Hepatocyte (in vitro differentiated cells): ENCODE data around the gene IL21R. TPM values are rescaled to one million over a fixed set of nuclear protein-coding genes. Genes with fewer than 3 reads are reported as not detected.
"Not testable (repeated sequence)": the region's sequence is repeated elsewhere in the genome, so short reads cannot be mapped to it uniquely, and the experiment has no call there.

ENCODE experiments used
- DNase-seq: peaks from one replicate; pipeline ENCODE4 v3.0.0-alpha.2; 2016; ENCODE audit warnings: low spot score
- H2AFZ ChIP-seq: fragments of 200-600 bp; sonication (generic); 2 replicates; pipeline ENCODE4 v1.6.0; 2016; ENCODE audit warnings: antibody characterized with exemption, mild to moderate bottlenecking
- H3K27ac ChIP-seq: fragments of 200-600 bp; sonication (generic); 2 replicates; pipeline ENCODE4 v1.5.1; 2016; ENCODE audit warnings: mild to moderate bottlenecking
- H3K27me3 ChIP-seq: fragments of 200-600 bp; sonication (generic); 2 replicates; pipeline ENCODE4 v1.6.1; 2016
- H3K36me3 ChIP-seq: fragments of 200-600 bp; sonication (generic); replicated peaks from 2 replicates; pipeline ENCODE4 v1.5.1; 2016; ENCODE audit warnings: low read depth; ENCODE audit not compliant: insufficient read depth
- H3K4me1 ChIP-seq: fragments of 200-600 bp; sonication (generic); 2 replicates; pipeline ENCODE4 v1.5.1; 2016; ENCODE audit warnings: mild to moderate bottlenecking, moderate library complexity; ENCODE audit not compliant: insufficient read depth
- H3K4me2 ChIP-seq: fragments of 200-600 bp; sonication (generic); 2 replicates; pipeline ENCODE4 v1.6.0; 2016
- H3K4me3 ChIP-seq: fragments of 200-600 bp; sonication (generic); 2 replicates; pipeline ENCODE4 v1.5.1; 2016; ENCODE audit warnings: mild to moderate bottlenecking
- H3K79me2 ChIP-seq: fragments of 200-600 bp; sonication (generic); 2 replicates; pipeline ENCODE4 v1.6.0; 2017; ENCODE audit warnings: mild to moderate bottlenecking
- H3K9me2 ChIP-seq: fragments of 200-600 bp; sonication (generic); replicated peaks from 2 replicates; pipeline ENCODE4 v1.6.0; 2017; ENCODE audit warnings: mild to moderate bottlenecking; ENCODE audit not compliant: insufficient read depth
- H3K9me3 ChIP-seq: fragments of 200-600 bp; sonication (generic); 2 replicates; pipeline ENCODE4 v1.5.1; 2016; ENCODE audit warnings: low read depth, mild to moderate bottlenecking
- H4K20me1 ChIP-seq: fragments of 200-600 bp; sonication (generic); 2 replicates; pipeline ENCODE4 v1.6.0; 2016; ENCODE audit warnings: mild to moderate bottlenecking; ENCODE audit not compliant: insufficient read depth, poor library complexity, severe bottlenecking
- CTCF ChIP-seq: fragments of 200-600 bp; sonication (generic); IDR thresholded peaks from 2 replicates; pipeline ENCODE4 v1.5.1; 2016; ENCODE audit warnings: antibody characterized with exemption, mild to moderate bottlenecking; ENCODE audit not compliant: poor library complexity
- EZH2 ChIP-seq: fragments of 200-600 bp; sonication (generic); IDR thresholded peaks from 2 replicates; pipeline ENCODE4 v1.6.1; 2016; ENCODE audit warnings: antibody characterized with exemption, mild to moderate bottlenecking, borderline replicate concordance
- EZH2phosphoT487 ChIP-seq: fragments of 200-600 bp; sonication (generic); IDR thresholded peaks from one replicate; pipeline ENCODE4 v1.6.1; 2018; ENCODE audit warnings: antibody characterized with exemption, mild to moderate bottlenecking, low read depth, moderate library complexity; ENCODE audit not compliant: unreplicated experiment, severe bottlenecking
- WGBS: methylation state at CpG from one replicate; pipeline ENCODE4 v1.1.6; 2016; ENCODE audit warnings: low lambda C conversion rate; ENCODE audit errors: missing lambda C conversion rate; 5-methylcytosine and 5-hydroxymethylcytosine counted together
- polyA plus RNA-seq: library from polyadenylated mRNA; unstranded; fragments of >200 nt; fragmentation: Nextera tagmentation; extraction: Ambion mirVana; gene quantifications from 2 replicates; pipeline ENCODE4 v1.2.1, GENCODE V29; 2016
- total RNA-seq: library from RNA; depleted of rRNA; stranded (reverse); fragments of >200 nt; gene quantifications from 2 replicates; pipeline ENCODE4 v1.2.3, GENCODE V29; 2014

IL21R gene
- total and polyA plus RNA-seq, 2 experiments from 2014 or later: 0.10 TPM; not detected in 1

DNA sequence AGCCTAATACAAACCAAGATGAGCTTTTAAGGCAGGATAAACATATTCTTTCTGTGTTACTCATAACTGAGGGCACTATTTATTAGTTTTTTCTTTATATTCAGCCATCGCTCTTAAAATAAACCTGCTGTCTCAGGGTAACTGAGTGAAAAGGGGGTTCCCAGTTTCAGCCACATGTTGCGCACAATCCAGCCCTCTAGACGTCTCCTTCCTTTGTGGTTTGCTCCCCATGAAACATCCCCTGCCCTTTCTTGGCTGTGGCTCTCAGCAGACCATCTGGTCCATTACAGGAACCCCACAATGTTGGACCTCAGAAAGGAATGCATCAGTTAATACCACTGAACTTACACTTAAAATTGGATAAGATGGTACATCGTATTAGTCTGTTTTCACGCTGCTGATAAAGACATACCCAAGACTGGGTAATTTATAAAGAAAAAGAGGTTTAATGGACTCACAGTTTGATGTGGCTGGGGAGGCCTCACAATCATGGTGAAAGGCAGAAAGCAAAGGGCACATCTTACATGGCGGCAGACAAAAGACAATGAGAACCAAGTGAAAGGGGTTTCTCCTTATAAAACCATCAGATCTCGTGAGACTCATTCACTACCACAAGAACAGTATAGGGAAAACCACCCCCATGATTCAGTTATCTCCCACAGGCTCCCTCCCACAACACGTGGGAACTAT is 12.6 kb upstream of the IL21R start:
- H3K4me2 ChIP-seq: no peak overlapping the region
- H3K9me2 ChIP-seq: no peaks in the 10 kb centered on the region
- H3K9me3 ChIP-seq: no peaks in the 10 kb centered on the region
- no peaks in the 10 kb centered on the region for H3K36me3 ChIP-seq
- H3K4me1 ChIP-seq: no peaks in the 10 kb centered on the region
- WGBS: 90% methylated on average over 8 of the region's 8 CpGs
- H3K79me2 ChIP-seq: no peaks in the 10 kb centered on the region
- no peak overlapping the region for H2AFZ ChIP-seq
- TF ChIP-seq CTCF (no peak), EZH2 (no peak), EZH2phosphoT487 (no peak)
- no peak overlapping the region for H3K4me3 ChIP-seq
- no peaks in the 10 kb centered on the region for H4K20me1 ChIP-seq
- H3K27me3 ChIP-seq: no peaks in the 10 kb centered on the region
- DNase-seq: no peak
- H3K27ac ChIP-seq: no peak overlapping the region

- Histone ChIP-seq H3K27ac (no peak overlapping the region), H3K4me3 (no peak overlapping the region), H3K4me1 (no peaks in the 10 kb centered on the region), H2AFZ (no peak overlapping the region), H3K36me3 (no peaks in the 10 kb centered on the region), H3K27me3 (no peaks in the 10 kb centered on the region), H4K20me1 (no peaks in the 10 kb centered on the region), H3K4me2 (no peak overlapping the region), H3K9me3 (no peaks in the 10 kb centered on the region), H3K9me2 (no peaks in the 10 kb centered on the region), H3K79me2 (no peaks in the 10 kb centered on the region)
- no peak for DNase-seq
- TF ChIP-seq EZH2phosphoT487 (no peak), EZH2 (no peak), CTCF (no peak)
Observed at GRCh38 chr16:27390151-27390550, 11.8 kb upstream of the IL21R start.

GRCh38 chr16:27392671-27393070 is 9.3 kb upstream of the IL21R start:
- H3K27ac ChIP-seq: no peak overlapping the region
- no peak for DNase-seq
- TF ChIP-seq CTCF (no peak), EZH2phosphoT487 (no peak), EZH2 (no peak)
- no peaks in the 10 kb centered on the region for H3K9me2 ChIP-seq
- no peak overlapping the region for H3K4me3 ChIP-seq
- no peaks in the 10 kb centered on the region for H3K9me3 ChIP-seq
- H3K79me2 ChIP-seq: no peaks in the 10 kb centered on the region
- H3K36me3 ChIP-seq: no peaks in the 10 kb centered on the region
- H3K4me2 ChIP-seq: no peak overlapping the region
- WGBS: 82% methylated on average over 1 of the region's 1 CpG
- no peaks in the 10 kb centered on the region for H3K4me1 ChIP-seq
- H2AFZ ChIP-seq: no peak overlapping the region
- no peaks in the 10 kb centered on the region for H4K20me1 ChIP-seq
- H3K27me3 ChIP-seq: no peaks in the 10 kb centered on the region

DNA sequence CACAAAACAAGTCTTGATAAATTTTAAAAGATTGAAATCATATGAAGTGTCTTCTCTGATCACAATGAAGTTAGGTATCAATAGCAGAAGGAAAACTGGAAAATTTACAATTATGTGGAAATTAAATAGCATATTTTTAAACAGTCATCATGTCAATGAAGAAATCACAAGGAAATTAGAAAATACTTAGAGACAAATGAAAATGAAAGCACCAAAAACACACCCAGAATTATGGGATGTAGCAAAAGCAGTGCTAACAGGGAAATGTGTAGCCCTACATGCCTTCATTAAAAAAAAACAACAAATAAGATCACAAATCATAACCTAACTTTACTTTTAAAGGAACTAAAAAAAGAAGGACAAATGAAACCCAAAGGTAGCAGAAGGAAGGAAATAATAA is 7.5 kb upstream of the IL21R start:
- no peak overlapping the region for H2AFZ ChIP-seq
- H3K4me1 ChIP-seq: no peaks in the 10 kb centered on the region
- no peak overlapping the region for H3K4me3 ChIP-seq
- no peaks in the 10 kb centered on the region for H3K27me3 ChIP-seq
- H3K79me2 ChIP-seq: no peaks in the 10 kb centered on the region
- no peaks in the 10 kb centered on the region for H3K9me2 ChIP-seq
- H3K9me3 ChIP-seq: no peaks in the 10 kb centered on the region
- no peak overlapping the region for H3K27ac ChIP-seq
- no peak for DNase-seq
- TF ChIP-seq CTCF (no peak), EZH2 (no peak), EZH2phosphoT487 (no peak)
- H3K4me2 ChIP-seq: no peak overlapping the region
- H3K36me3 ChIP-seq: no peaks in the 10 kb centered on the region
- no peaks in the 10 kb centered on the region for H4K20me1 ChIP-seq

GRCh38 chr16:27398341-27398893 is 3.6 kb upstream of the IL21R start:
- H3K9me3 ChIP-seq, DNase-seq, H3K27me3 ChIP-seq, H2AFZ ChIP-seq, H3K79me2 ChIP-seq, H3K9me2 ChIP-seq, H3K4me1 ChIP-seq, H4K20me1 ChIP-seq, H3K27ac ChIP-seq, H3K4me3 ChIP-seq, H3K4me2 ChIP-seq, H3K36me3 ChIP-seq: not testable (repeated sequence)
- WGBS: 87% methylated on average over 15 of the region's 15 CpGs
